ENCODE results near the gene ACTC1. TPM values are rescaled to one million over a fixed set of nuclear protein-coding genes. Genes with fewer than 3 reads are reported as not detected.

ACTC1 gene
- total and polyA plus RNA-seq, 2 of the 13 experiments (the other 11 are each of a cell fraction or from before 2014, with no cell fraction given): not detected

DNA sequence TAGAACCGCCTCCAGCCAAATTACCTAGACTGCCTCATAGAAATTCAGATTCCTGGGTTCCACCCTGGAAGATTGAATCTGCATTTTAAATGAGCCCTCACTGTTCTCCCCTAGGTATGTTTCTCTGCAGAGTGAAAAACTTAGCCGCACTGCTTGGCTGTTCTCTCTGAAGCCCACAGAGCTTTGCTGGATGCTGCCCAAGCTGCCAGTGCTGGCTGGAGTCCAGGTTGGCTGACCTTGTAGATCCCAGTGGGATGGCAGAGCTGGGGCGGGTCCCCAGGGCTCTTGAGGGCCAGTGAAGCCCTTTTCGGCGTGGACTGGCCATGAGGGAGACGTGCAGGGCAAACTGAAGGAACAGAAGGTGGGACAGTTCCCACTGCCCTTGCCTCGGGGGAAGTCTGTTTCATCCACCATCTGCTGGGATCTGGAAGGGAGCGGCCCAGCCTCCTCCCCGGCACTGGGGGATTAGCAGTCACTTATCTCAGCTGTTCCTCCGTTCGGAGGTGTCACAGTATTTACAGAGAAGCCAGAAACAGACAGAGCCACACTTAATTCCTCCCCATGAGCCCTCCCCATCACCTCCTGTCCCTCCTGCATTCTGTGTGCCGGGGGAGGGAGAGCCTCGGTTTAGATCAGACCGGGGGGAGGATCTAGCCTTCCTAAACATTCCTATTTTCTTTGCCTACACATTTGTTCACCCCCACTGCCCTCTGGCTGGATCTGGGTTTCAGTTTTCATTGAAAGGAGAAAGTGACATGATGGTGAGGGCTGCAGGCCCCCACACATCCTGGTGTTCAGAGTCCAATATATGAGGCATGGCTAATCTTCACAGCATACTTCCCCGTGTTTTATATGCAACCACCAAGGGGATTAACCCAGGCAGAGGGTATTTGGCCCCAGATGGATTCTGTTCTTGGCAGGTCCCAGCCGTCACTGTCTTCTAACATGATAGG, 4.1 kb upstream of the ACTC1 start:
- peaks cover 0 to 50% of the 10 kb centered on the region in 2 experiments; a peak in 2 of 5 replicates for H3K27me3 ChIP-seq (ENCODE audit: control insufficient read depth in 1 of 2, insufficient read depth in 2 of 2, low read length in 2 of 2)
- no peak for FAIRE-seq
- no peak overlapping the region for H3K4me2 ChIP-seq (ENCODE audit: low read depth, low read length)
- H2AFZ ChIP-seq (ENCODE audit: low read length): no peak overlapping the region
- no peaks in the 10 kb centered on the region for H3K79me2 ChIP-seq (ENCODE audit: insufficient read depth, low read length)
- DNase-seq (ENCODE audit: low spot score): no peak
- intact Hi-C loops (cut with micrococcal nuclease; ENCODE audit: unreplicated experiment): no loop called here
- no peaks in the 10 kb centered on the region for H4K20me1 ChIP-seq (ENCODE audit: insufficient read depth, low read length)
- H3K27ac ChIP-seq (ENCODE audit: extremely low read length, insufficient read depth, low read length): no peak overlapping the region
- ChIA-PET POLR2A (no interaction called here), CTCF (ENCODE audit: low intra/inter-chr PET ratio, low total read pairs) (no interaction called here)
- H3K4me1 ChIP-seq (ENCODE audit: insufficient read depth, low read length): 0 out of 2 replicates have a peak, but pooled peaks cover 8% of the 10 kb centered on the region
- in situ Hi-C loops (cut with HindIII; ENCODE audit: extremely low pct_ligation_motif_present, low pct_unique_long_range_greater_than_20kb): no loop called here
- H3K4me3 ChIP-seq (replicated peaks in 1 of 3; ENCODE audit: insufficient read depth in 1 of 3, low read depth in 2 of 3, low read length in 3 of 3): no peak overlapping the region
- no peaks in the 10 kb centered on the region for H3K9me3 ChIP-seq (ENCODE audit: low read length)
- peak; percentile 16; the same call in 1 of the 3 replicates for ATAC-seq
- TF ChIP-seq FOXO1 (CRISPR knock-in tag; IDR thresholded peaks at IDR 0.05): no peak
- TF ChIP-seq NCOA1 (CRISPR knock-in tag; IDR thresholded peaks at IDR 0.05): no peak
- no peak for TF ChIP-seq MIER3 (CRISPR knock-in tag; IDR thresholded peaks at IDR 0.05; ENCODE audit: borderline replicate concordance)
- TF ChIP-seq, protein P1, sequence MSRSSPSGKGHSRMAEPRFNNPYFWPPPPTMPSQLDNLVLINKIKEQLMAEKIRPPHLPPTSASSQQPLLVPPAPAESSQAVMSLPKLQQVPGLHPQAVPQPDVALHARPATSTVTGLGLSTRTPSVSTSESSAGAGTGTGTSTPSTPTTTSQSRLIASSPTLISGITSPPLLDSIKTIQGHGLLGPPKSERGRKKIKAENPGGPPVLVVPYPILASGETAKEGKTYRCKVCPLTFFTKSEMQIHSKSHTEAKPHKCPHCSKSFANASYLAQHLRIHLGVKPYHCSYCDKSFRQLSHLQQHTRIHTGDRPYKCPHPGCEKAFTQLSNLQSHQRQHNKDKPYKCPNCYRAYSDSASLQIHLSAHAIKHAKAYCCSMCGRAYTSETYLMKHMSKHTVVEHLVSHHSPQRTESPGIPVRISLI (CRISPR knock-in tag; IDR thresholded peaks at IDR 0.05; ENCODE audit: borderline replicate concordance): no peak
- no peak overlapping the region for H3K9ac ChIP-seq (ENCODE audit: insufficient read depth, low read depth, low read length)
- BruUV-seq (replicated peaks): no TSS peak
- no peaks in the 10 kb centered on the region for H3K36me3 ChIP-seq (replicated peaks in 1 of 2; ENCODE audit: control insufficient read depth in 1 of 2, insufficient read depth in 2 of 2, low read length in 2 of 2)
- 5% methylated on average over 7 of the region's 16 CpGs for WGBS (ENCODE audit: low lambda C conversion rate)

DNA sequence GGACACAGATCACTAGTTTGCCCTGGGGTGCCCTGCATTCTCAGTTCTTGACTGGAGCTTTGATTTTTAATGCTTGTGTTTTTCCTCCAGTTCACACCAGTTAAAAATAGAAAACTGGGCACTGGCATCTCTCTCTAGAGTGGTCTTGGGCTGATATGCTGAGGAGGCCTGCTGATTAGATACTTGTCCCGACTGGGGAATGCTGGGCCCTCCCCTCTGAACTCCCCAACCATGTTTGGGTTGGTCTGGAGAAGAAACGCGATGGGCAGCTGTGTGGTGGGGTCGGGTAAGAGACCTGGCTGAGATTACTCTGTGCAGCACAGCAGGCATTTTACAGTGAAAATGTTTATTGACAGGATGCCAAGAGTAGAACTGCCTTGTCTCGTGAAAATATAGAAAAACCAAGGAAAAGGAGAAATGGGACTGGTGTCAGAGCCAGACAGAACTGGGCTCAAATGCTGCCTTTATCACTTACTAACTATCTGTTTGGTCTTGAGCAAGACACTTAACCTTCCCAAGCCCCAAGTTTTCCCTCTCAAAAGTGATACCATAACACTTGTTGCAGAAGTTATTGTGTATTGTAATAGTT, 1.6 kb upstream of the ACTC1 start:
- Histone ChIP-seq H3K4me3 (replicated peaks in 1 of 3; ENCODE audit: insufficient read depth in 1 of 3, low read depth in 2 of 3, low read length in 3 of 3) (no peak overlapping the region), H3K27me3 (ENCODE audit: control insufficient read depth in 1 of 2, insufficient read depth in 2 of 2, low read length in 2 of 2) (peaks cover 1 to 73% of the 10 kb centered on the region in 2 experiments; a peak in 4 of 5 replicates), H3K9me3 (ENCODE audit: low read length) (no peaks in the 10 kb centered on the region), H3K27ac (ENCODE audit: extremely low read length, insufficient read depth, low read length) (no peak overlapping the region), H3K9ac (ENCODE audit: insufficient read depth, low read depth, low read length) (no peak overlapping the region), H3K79me2 (ENCODE audit: insufficient read depth, low read length) (no peaks in the 10 kb centered on the region), H3K4me1 (ENCODE audit: insufficient read depth, low read length) (0 out of 2 replicates have a peak, but pooled peaks cover 8% of the 10 kb centered on the region), H3K4me2 (ENCODE audit: low read depth, low read length) (no peak overlapping the region), H4K20me1 (ENCODE audit: insufficient read depth, low read length) (no peaks in the 10 kb centered on the region), H3K36me3 (replicated peaks in 1 of 2; ENCODE audit: control insufficient read depth in 1 of 2, insufficient read depth in 2 of 2, low read length in 2 of 2) (no peaks in the 10 kb centered on the region), H2AFZ (ENCODE audit: low read length) (no peak overlapping the region)
- no TSS peak for BruUV-seq (replicated peaks)
- ChIA-PET CTCF (ENCODE audit: low intra/inter-chr PET ratio, low total read pairs) (no interaction called here), POLR2A (no interaction called here)
- ATAC-seq (no peak), DNase-seq (ENCODE audit: low spot score) (no peak), FAIRE-seq (no peak)
- intact Hi-C loops (cut with micrococcal nuclease; ENCODE audit: unreplicated experiment): no loop called here
- in situ Hi-C loops (cut with HindIII; ENCODE audit: extremely low pct_ligation_motif_present, low pct_unique_long_range_greater_than_20kb): no loop called here
- no peak for TF ChIP-seq RARA (CRISPR knock-in tag; IDR thresholded peaks at IDR 0.05)
- TF ChIP-seq, protein P2, sequence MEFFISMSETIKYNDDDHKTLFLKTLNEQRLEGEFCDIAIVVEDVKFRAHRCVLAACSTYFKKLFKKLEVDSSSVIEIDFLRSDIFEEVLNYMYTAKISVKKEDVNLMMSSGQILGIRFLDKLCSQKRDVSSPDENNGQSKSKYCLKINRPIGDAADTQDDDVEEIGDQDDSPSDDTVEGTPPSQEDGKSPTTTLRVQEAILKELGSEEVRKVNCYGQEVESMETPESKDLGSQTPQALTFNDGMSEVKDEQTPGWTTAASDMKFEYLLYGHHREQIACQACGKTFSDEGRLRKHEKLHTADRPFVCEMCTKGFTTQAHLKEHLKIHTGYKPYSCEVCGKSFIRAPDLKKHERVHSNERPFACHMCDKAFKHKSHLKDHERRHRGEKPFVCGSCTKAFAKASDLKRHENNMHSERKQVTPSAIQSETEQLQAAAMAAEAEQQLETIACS (CRISPR knock-in tag; IDR thresholded peaks at IDR 0.05): no peak
- no peak for TF ChIP-seq ZNF792 (CRISPR knock-in tag; IDR thresholded peaks at IDR 0.05)
- TF ChIP-seq FOXK1 (CRISPR knock-in tag; IDR thresholded peaks at IDR 0.05; ENCODE audit: borderline replicate concordance, low read depth): no peak
- TF ChIP-seq ZNF768 (CRISPR knock-in tag; IDR thresholded peaks at IDR 0.05): no peak
- TF ChIP-seq MEIS2 (CRISPR knock-in tag; IDR thresholded peaks at IDR 0.05): no peak
- WGBS (ENCODE audit: low lambda C conversion rate): 2% methylated on average over 5 of the region's 5 CpGs

Data from HepG2 (cell line).